Measurements from ENCODE around the gene EPHB2. TPM values are rescaled to one million over a fixed set of nuclear protein-coding genes. Genes with fewer than 3 reads are reported as not detected.
A peak's percentile ranks its signal among the peaks of the same experiment; 100 is the strongest.

The EPHB2 gene
- polyA plus RNA-seq (22.8 and 32.7 TPM in 2 replicates), polyA minus RNA-seq (83.3 and 94.8 TPM in 2 replicates)

DNA sequence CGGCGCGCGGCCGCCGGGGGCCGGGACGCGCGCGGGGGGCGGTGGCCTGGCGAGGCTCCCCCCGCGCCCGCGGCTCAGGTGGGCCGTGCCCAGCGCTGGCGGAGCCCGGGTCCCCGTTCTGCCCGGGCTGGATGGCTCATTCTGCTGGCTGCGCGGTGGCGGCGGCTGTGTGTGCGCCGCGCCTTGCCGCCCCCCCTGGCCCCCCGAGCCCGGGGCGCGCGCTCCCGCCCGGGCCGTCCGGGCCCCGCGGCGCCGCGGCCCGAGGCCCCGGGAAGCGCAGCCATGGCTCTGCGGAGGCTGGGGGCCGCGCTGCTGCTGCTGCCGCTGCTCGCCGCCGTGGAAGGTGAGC lies at the start of gene EPHB2:
Gene EPHB2 (plus strand): TSS at position 139 of the 349 bp plus-strand sequence. CDS start 144 bp downstream, at position 283.
- H3K36me3 ChIP-seq (ENCODE audit: insufficient read depth, low read length), result no peaks in the 10 kb centered on the region
- H2AFZ ChIP-seq (ENCODE audit: low read depth, low read length), result peak within 1 kb of the TSS; percentile 80
- peak; percentile 77 for TF ChIP-seq POLR2AphosphoS5 (IDR thresholded peaks at IDR 0.05)
- no peak for TF ChIP-seq EP300 (conservative IDR thresholded peaks at IDR 0.05; ENCODE audit: poor library complexity, severe bottlenecking)
- H3K9ac ChIP-seq (ENCODE audit: low read length), result peak within 1 kb of the TSS; percentile 89
- peak within 1 kb of the TSS; percentile 89 for H3K4me2 ChIP-seq (ENCODE audit: low read length)
- peaks cover 7% of the 10 kb centered on the region for H4K20me1 ChIP-seq (ENCODE audit: insufficient read depth)
- H3K27ac ChIP-seq (ENCODE audit: low read length), result peak within 1 kb of the TSS; percentile 92
- no peaks in the 10 kb centered on the region for H3F3A ChIP-seq (ENCODE audit: insufficient read depth, low read length, poor library complexity, severe bottlenecking)
- no peaks in the 10 kb centered on the region for H3K9me3 ChIP-seq (ENCODE audit: low read length)
- no peaks in the 10 kb centered on the region for H3K27me3 ChIP-seq (ENCODE audit: insufficient read depth, low read depth, low read length)
- H3K9me2 ChIP-seq (ENCODE audit: insufficient read depth, low read length), result no peaks in the 10 kb centered on the region
- peak within 1 kb of the TSS; percentile 87 for H3K4me3 ChIP-seq (ENCODE audit: low read length)
- H3K79me2 ChIP-seq (replicated peaks; ENCODE audit: insufficient read depth, low read length), result peaks cover 37% of the 10 kb centered on the region

DNA sequence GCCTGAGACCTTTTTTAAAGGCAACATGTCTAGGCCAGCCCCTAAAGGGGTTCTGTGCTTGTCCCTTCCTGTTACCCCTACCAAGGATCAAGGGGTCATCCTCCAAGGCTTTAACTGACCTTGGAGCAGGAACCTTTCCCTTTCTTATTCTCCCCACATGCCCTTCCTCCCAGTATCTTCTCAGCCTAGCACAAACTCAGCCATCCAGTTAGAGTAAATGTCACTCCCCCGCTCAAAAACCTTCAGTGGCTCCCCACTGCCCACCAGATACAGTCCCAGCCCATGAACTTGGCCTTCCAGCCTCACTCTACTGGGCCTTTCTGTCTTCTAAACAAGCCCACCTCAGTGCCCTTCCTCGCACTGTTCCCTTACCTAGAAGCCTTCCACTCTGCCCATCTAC lies 48.8 kb upstream of the EPHB2 start:
- Histone ChIP-seq H3K9me2 (ENCODE audit: insufficient read depth, low read length) (no peaks in the 10 kb centered on the region), H3K9ac (ENCODE audit: low read length) (no peak overlapping the region), H3K27ac (ENCODE audit: low read length) (no peak overlapping the region), H3K79me2 (replicated peaks; ENCODE audit: insufficient read depth, low read length) (no peaks in the 10 kb centered on the region), H3F3A (ENCODE audit: insufficient read depth, low read length, poor library complexity, severe bottlenecking) (no peaks in the 10 kb centered on the region), H3K4me2 (ENCODE audit: low read length) (no peak overlapping the region), H2AFZ (ENCODE audit: low read depth, low read length) (no peak overlapping the region), H4K20me1 (ENCODE audit: insufficient read depth) (no peaks in the 10 kb centered on the region), H3K36me3 (ENCODE audit: insufficient read depth, low read length) (no peaks in the 10 kb centered on the region), H3K4me3 (ENCODE audit: low read length) (no peak overlapping the region), H3K9me3 (ENCODE audit: low read length) (no peaks in the 10 kb centered on the region), H3K27me3 (ENCODE audit: insufficient read depth, low read depth, low read length) (no peaks in the 10 kb centered on the region)
- TF ChIP-seq EZH2 (IDR thresholded peaks at IDR 0.05; ENCODE audit: borderline replicate concordance, insufficient read depth, low read length, poor library complexity, severe bottlenecking), result no peak
- TF ChIP-seq MXI1 (conservative IDR thresholded peaks at IDR 0.05; ENCODE audit: poor library complexity, severe bottlenecking), result no peak
- no peak for TF ChIP-seq POLR2AphosphoS5 (IDR thresholded peaks at IDR 0.05)
- no peak for TF ChIP-seq SMC3 (conservative IDR thresholded peaks at IDR 0.05; ENCODE audit: poor library complexity)
- no peak for TF ChIP-seq TAF1 (IDR thresholded peaks at IDR 0.05; ENCODE audit: low read depth)
- TF ChIP-seq, protein P1, sequence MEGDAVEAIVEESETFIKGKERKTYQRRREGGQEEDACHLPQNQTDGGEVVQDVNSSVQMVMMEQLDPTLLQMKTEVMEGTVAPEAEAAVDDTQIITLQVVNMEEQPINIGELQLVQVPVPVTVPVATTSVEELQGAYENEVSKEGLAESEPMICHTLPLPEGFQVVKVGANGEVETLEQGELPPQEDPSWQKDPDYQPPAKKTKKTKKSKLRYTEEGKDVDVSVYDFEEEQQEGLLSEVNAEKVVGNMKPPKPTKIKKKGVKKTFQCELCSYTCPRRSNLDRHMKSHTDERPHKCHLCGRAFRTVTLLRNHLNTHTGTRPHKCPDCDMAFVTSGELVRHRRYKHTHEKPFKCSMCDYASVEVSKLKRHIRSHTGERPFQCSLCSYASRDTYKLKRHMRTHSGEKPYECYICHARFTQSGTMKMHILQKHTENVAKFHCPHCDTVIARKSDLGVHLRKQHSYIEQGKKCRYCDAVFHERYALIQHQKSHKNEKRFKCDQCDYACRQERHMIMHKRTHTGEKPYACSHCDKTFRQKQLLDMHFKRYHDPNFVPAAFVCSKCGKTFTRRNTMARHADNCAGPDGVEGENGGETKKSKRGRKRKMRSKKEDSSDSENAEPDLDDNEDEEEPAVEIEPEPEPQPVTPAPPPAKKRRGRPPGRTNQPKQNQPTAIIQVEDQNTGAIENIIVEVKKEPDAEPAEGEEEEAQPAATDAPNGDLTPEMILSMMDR (IDR thresholded peaks at IDR 0.05; ENCODE audit: poor library complexity, severe bottlenecking), result no peak
- no peak for TF ChIP-seq RAD21 (conservative IDR thresholded peaks at IDR 0.05)
- TF ChIP-seq EP300 (conservative IDR thresholded peaks at IDR 0.05; ENCODE audit: poor library complexity, severe bottlenecking), result no peak
- TF ChIP-seq, protein P2, sequence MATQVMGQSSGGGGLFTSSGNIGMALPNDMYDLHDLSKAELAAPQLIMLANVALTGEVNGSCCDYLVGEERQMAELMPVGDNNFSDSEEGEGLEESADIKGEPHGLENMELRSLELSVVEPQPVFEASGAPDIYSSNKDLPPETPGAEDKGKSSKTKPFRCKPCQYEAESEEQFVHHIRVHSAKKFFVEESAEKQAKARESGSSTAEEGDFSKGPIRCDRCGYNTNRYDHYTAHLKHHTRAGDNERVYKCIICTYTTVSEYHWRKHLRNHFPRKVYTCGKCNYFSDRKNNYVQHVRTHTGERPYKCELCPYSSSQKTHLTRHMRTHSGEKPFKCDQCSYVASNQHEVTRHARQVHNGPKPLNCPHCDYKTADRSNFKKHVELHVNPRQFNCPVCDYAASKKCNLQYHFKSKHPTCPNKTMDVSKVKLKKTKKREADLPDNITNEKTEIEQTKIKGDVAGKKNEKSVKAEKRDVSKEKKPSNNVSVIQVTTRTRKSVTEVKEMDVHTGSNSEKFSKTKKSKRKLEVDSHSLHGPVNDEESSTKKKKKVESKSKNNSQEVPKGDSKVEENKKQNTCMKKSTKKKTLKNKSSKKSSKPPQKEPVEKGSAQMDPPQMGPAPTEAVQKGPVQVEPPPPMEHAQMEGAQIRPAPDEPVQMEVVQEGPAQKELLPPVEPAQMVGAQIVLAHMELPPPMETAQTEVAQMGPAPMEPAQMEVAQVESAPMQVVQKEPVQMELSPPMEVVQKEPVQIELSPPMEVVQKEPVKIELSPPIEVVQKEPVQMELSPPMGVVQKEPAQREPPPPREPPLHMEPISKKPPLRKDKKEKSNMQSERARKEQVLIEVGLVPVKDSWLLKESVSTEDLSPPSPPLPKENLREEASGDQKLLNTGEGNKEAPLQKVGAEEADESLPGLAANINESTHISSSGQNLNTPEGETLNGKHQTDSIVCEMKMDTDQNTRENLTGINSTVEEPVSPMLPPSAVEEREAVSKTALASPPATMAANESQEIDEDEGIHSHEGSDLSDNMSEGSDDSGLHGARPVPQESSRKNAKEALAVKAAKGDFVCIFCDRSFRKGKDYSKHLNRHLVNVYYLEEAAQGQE (IDR thresholded peaks at IDR 0.05; ENCODE audit: borderline replicate concordance), result no peak

DNA sequence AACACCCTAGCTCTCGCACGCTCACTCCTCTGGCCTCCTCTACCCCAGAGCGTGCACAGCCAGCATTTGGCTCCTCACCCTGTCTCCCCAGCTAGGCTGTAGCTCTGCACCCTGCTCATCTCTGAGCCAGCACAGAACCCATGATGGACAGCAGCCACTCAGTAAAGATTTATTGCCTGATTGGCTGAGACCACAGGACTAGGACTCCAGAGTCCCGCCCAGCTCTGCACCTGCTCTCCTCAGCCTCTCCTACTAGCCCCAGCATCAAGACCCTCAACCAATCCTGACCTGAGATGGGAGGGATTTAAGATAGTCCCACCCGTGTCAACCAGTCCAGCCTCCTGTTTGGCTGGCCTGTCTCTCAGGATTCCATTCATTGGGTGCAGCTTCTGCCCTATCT lies 48.3 kb upstream of the EPHB2 start:
- Histone ChIP-seq H3K27ac (ENCODE audit: low read length) (no peak overlapping the region), H3K79me2 (replicated peaks; ENCODE audit: insufficient read depth, low read length) (no peaks in the 10 kb centered on the region), H4K20me1 (ENCODE audit: insufficient read depth) (no peaks in the 10 kb centered on the region), H3K9me3 (ENCODE audit: low read length) (no peaks in the 10 kb centered on the region), H3F3A (ENCODE audit: insufficient read depth, low read length, poor library complexity, severe bottlenecking) (no peaks in the 10 kb centered on the region), H2AFZ (ENCODE audit: low read depth, low read length) (no peak overlapping the region), H3K4me2 (ENCODE audit: low read length) (no peak overlapping the region), H3K9ac (ENCODE audit: low read length) (no peak overlapping the region), H3K27me3 (ENCODE audit: insufficient read depth, low read depth, low read length) (no peaks in the 10 kb centered on the region), H3K36me3 (ENCODE audit: insufficient read depth, low read length) (no peaks in the 10 kb centered on the region), H3K9me2 (ENCODE audit: insufficient read depth, low read length) (no peaks in the 10 kb centered on the region), H3K4me3 (ENCODE audit: low read length) (no peak overlapping the region)
- TF ChIP-seq TAF1 (IDR thresholded peaks at IDR 0.05; ENCODE audit: low read depth), result no peak
